ENCODE measurements around the gene TMEM220.
"Not testable (repeated sequence)": the region's sequence is repeated elsewhere in the genome, so short reads cannot be mapped to it uniquely, and the experiment has no call there.

TMEM220 gene

DNA sequence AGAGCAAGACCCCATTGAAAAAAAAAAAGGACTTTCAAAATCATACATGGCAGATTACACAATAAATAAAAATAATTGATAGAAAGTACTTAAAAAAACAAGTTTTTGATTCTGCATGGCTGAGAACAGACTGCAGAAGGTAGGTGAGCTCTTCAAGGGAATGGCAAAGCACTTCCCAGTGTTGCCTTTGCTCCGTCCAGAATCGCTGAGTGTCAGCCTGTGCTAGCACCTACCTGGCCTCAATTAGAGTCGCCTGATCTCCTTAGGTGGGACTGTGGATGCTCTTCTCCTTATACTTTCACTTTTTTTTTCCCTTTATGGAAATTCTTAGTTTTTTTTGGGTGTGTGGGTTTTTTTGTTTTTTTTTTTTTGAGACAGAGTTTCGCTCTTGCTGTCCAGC, 6.0 kb upstream of the TMEM220 start:
- no peak for DNase-seq (ENCODE audit: extremely low spot score)
- TF ChIP-seq FOXM1 (IDR thresholded peaks at IDR 0.05; ENCODE audit: borderline replicate concordance) (no peak), ARNT (IDR thresholded peaks at IDR 0.05) (no peak), TARDBP (IDR thresholded peaks at IDR 0.05) (no peak), FOXK2 (IDR thresholded peaks at IDR 0.05) (no peak), SUZ12 (IDR thresholded peaks at IDR 0.05) (no peak)
- ChIA-PET CTCF (interaction anchor here (2.9 kb wide), 1 partner anchor 108 kb away, joined by 30 read pairs; no protein-coding TSS in a partner anchor), POLR2A (no interaction called here)

DNA sequence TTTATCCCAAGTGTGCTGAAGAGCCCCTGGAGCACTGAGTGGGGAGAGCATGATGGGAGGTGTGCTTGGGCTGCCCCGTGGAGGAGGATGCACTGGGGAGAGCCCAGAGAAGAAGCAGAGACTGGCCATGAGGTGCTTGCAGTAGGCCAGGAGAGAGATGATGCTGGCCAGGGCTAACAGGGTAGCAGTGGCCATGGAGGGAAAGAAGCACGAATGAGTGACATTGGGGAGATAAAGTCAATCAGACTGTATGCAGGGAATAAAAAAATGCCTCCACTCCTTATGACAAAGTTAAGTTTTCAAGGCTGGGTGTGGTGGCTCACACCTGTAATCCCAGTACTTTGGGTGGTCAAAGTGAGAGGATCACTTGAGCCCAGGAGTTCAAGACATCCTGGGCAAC, 5.4 kb upstream of the TMEM220 start:
- ChIA-PET POLR2A (no interaction called here), CTCF (interaction anchor here (2.9 kb wide), 1 partner anchor 109 kb away, joined by 30 read pairs; no protein-coding TSS in a partner anchor)
- no peak for DNase-seq (ENCODE audit: extremely low spot score)
- TF ChIP-seq NFRKB (IDR thresholded peaks at IDR 0.05) (no peak), ZNF384 (IDR thresholded peaks at IDR 0.05) (no peak), FOXK2 (IDR thresholded peaks at IDR 0.05) (no peak), CTBP1 (IDR thresholded peaks at IDR 0.05; ENCODE audit: borderline replicate concordance) (no peak), ARNT (IDR thresholded peaks at IDR 0.05) (no peak), ELF4 (IDR thresholded peaks at IDR 0.05) (no peak), SUZ12 (IDR thresholded peaks at IDR 0.05) (no peak), SP1 (IDR thresholded peaks at IDR 0.05) (no peak), HDGF (IDR thresholded peaks at IDR 0.05; ENCODE audit: borderline replicate concordance) (no peak)
- TF ChIP-seq, protein P1, sequence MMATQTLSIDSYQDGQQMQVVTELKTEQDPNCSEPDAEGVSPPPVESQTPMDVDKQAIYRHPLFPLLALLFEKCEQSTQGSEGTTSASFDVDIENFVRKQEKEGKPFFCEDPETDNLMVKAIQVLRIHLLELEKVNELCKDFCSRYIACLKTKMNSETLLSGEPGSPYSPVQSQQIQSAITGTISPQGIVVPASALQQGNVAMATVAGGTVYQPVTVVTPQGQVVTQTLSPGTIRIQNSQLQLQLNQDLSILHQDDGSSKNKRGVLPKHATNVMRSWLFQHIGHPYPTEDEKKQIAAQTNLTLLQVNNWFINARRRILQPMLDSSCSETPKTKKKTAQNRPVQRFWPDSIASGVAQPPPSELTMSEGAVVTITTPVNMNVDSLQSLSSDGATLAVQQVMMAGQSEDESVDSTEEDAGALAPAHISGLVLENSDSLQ (IDR thresholded peaks at IDR 0.05) = no peak

DNA sequence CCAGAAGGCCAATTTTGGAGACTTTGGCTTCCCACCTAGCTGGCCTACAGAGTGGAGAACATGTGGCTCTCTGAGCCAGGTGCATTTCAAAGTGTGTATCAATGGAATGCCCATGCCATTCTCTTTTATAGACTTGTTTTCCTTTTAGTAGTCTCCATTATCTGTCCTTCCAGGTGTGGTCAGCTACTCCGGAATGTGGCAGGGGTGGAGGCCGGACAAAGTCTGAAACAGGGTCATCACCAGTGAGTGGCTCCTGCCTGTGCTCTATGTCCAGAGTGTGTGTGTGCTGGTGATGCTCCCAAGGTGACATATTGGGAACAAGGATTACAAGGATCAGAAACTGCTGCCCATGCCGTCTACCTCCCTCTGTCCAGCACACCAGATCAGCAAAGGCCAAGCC, 3.8 kb upstream of the TMEM220 start:
- TF ChIP-seq CTBP1 (IDR thresholded peaks at IDR 0.05; ENCODE audit: borderline replicate concordance) (no peak), BHLHE40 (IDR thresholded peaks at IDR 0.05; ENCODE audit: borderline replicate concordance) (no peak), TARDBP (IDR thresholded peaks at IDR 0.05) (no peak), FOXK2 (IDR thresholded peaks at IDR 0.05) (no peak), FOXA1 (IDR thresholded peaks at IDR 0.05) (no peak), LEF1 (IDR thresholded peaks at IDR 0.05; ENCODE audit: borderline replicate concordance) (no peak), HDGF (IDR thresholded peaks at IDR 0.05; ENCODE audit: borderline replicate concordance) (no peak), L3MBTL2 (conservative IDR thresholded peaks at IDR 0.05) (no peak), ELF4 (IDR thresholded peaks at IDR 0.05) (no peak), SP1 (IDR thresholded peaks at IDR 0.05) (no peak), ARNT (IDR thresholded peaks at IDR 0.05) (no peak), FOXM1 (IDR thresholded peaks at IDR 0.05; ENCODE audit: borderline replicate concordance) (no peak), NFRKB (IDR thresholded peaks at IDR 0.05) (no peak), ZNF384 (IDR thresholded peaks at IDR 0.05) (no peak), SUZ12 (IDR thresholded peaks at IDR 0.05) (no peak)
- TF ChIP-seq, protein P1 (IDR thresholded peaks at IDR 0.05) = no peak
- POLR2A ChIA-PET = no interaction called here
- no peak for DNase-seq (ENCODE audit: extremely low spot score)
- CTCF ChIA-PET = no interaction called here

DNA sequence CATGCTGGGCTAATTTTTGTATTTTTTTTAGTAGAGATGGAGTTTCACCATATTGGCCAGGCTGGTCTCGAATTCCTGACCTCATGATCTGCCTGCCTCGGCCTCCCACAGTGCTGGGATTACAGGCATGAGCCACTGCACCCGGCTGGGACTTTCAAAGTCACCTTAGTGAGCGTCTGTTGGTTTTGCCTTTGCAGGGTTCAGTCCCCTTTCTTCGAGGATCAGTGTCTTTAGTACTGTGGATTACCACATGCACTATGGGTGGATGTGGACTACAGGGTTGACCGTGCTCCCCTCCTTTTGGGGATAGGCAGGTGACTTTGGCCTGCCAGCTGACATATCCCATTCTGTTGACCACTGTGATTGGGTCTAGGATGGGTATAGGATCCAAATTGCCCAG, 2.3 kb upstream of the TMEM220 start:
- POLR2A ChIA-PET; DNase-seq (ENCODE audit: extremely low spot score); CTCF ChIA-PET: not testable (repeated sequence)

DNA sequence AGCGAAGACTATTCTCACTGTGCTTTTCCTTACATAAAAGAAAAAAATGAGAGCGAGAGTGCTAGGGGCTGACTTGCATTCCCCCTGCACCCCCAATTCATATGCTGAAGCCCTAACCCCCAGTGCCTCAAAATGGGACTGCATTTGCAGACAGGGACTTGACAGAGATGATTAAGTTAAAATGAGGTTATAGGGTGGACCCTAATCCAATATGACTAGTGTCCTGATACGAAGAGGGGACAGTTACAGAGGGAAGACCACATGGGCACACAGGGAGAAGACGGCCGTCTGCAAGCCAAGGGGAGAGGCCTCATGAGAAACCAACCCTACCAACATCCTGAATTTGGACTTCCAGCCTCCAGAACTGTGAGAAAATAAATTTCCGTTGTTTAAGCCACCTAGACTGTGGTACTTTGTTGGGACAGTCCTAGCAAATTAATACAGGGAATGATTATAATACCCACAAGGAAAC, 1.6 kb upstream of the TMEM220 start:
- TF ChIP-seq SUZ12 (IDR thresholded peaks at IDR 0.05) (no peak), LEF1 (IDR thresholded peaks at IDR 0.05; ENCODE audit: borderline replicate concordance) (no peak), L3MBTL2 (conservative IDR thresholded peaks at IDR 0.05) (no peak), ZNF384 (IDR thresholded peaks at IDR 0.05) (no peak), SP1 (IDR thresholded peaks at IDR 0.05) (no peak), BHLHE40 (IDR thresholded peaks at IDR 0.05; ENCODE audit: borderline replicate concordance) (no peak), FOXK2 (IDR thresholded peaks at IDR 0.05) (no peak), ELF4 (IDR thresholded peaks at IDR 0.05) (no peak), FOXM1 (IDR thresholded peaks at IDR 0.05; ENCODE audit: borderline replicate concordance) (no peak)
- TF ChIP-seq, protein P1 (IDR thresholded peaks at IDR 0.05) = no peak
- ChIA-PET CTCF (no interaction called here), POLR2A (no interaction called here)
- no peak for DNase-seq (ENCODE audit: extremely low spot score)

DNA sequence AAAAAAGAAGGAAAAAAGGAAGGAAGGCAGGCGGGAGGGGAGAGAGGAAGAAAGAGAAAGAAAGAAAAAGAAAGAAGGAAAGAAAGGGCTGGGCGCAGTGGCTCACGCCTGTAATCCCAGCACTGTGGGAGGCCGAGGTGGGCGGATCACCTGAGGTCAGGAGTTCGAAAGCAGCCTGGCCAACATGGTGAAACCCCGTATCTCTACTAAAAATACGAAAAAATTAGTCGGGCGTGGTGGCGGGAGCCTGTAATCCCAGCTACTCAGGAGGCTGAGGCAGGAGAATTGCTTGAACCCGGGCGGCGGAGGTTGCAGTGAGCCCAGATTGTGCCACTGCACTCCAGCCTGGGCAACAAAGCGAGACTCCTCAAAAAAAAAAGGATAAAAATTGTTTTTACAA, 424 bp upstream of the TMEM220 start:
- POLR2A ChIA-PET; DNase-seq (ENCODE audit: extremely low spot score); CTCF ChIA-PET: not testable (repeated sequence)

DNA sequence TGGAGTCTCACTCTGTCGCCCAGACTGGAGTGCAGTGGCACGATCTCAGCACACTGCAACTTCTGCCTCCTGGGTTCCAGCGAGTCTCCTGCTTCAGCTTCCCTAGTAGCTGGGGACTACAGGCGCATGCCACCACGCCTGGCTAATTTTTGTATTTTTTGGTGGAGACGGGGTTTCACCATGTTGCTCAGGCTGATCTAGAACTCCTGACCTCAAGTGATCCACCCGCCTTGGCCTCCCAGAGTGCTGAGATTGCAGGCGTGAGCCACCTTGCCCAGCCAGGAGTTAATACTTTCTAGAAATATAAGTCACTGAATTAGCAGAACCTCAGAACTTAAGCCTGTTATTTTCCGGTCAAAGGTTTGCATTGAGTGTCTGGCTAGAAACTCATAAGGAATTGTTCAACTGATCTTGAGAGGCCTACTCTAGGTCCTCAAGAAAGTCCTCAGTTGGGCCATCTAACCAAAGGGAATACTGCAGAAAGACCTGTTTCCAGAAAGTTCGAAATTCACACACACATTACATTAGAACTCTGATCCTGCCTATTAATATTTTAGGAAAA, 1.4 kb downstream of the TMEM220 start:
- ChIA-PET CTCF (no interaction called here), POLR2A (no interaction called here)
- TF ChIP-seq FOXM1 (IDR thresholded peaks at IDR 0.05; ENCODE audit: borderline replicate concordance) (no peak), HDGF (IDR thresholded peaks at IDR 0.05; ENCODE audit: borderline replicate concordance) (no peak), NFRKB (IDR thresholded peaks at IDR 0.05) (no peak), ARNT (IDR thresholded peaks at IDR 0.05) (no peak), FOXA1 (IDR thresholded peaks at IDR 0.05) (no peak), LEF1 (IDR thresholded peaks at IDR 0.05; ENCODE audit: borderline replicate concordance) (no peak), CTBP1 (IDR thresholded peaks at IDR 0.05; ENCODE audit: borderline replicate concordance) (no peak), L3MBTL2 (conservative IDR thresholded peaks at IDR 0.05) (no peak), TARDBP (IDR thresholded peaks at IDR 0.05) (no peak), ELF4 (IDR thresholded peaks at IDR 0.05) (no peak)
- DNase-seq (ENCODE audit: extremely low spot score) = no peak

Data from HEK293T (cell line).